CD4-positive, alpha-beta T cell (primary cell): Measurements from ENCODE around the gene HELB. TPM values are rescaled to one million over a fixed set of nuclear protein-coding genes. Genes with fewer than 3 reads are reported as not detected.

ENCODE experiments used
- ATAC-seq: fragments of 200-7000 bp; cut with Tn5 transposase; one replicate; pipeline ENCODE4 v1.10.0; 2022; ENCODE audit warnings: mild to moderate bottlenecking; ENCODE audit not compliant: poor library complexity
- CTCF ChIA-PET: fragments of 350-600 bp; sonication (Branson Sonifier 250); formaldehyde crosslinking; loops from one replicate; lab custom pipeline; 2021; ENCODE audit warnings: antibody characterized with exemption, inconsistent platforms; lab: Charles Lee
- POLR2A ChIA-PET: fragments of 350-600 bp; sonication (Branson Sonifier 250); formaldehyde crosslinking; loops from one replicate; lab custom pipeline; 2021; ENCODE audit warnings: antibody characterized with exemption, inconsistent platforms; lab: Charles Lee
- DNase-seq, 14 experiments: peaks; one replicate each; pipeline ENCODE4 v3.0.0-alpha.2; 2013 to 2020; ENCODE audit warnings: mixed read lengths in 2 of 14
- H3K27ac ChIP-seq, 2 donors: one replicate each; pipeline versions ENCODE4 v1.5.1 to v1.7.0; 2013; ENCODE audit warnings: low read length in 2 of 2, low read depth in 1 of 2, mild to moderate bottlenecking in 1 of 2
- H3K27me3 ChIP-seq, 2 experiments: 1 replicate in 1 of 2; 2 replicates in 1 of 2; pipeline versions ENCODE4 v1.6.1 to v1.7.0; 2013; ENCODE audit warnings: low read length in 2 of 2, control low read depth in 1 of 2, mild to moderate bottlenecking in 1 of 2, moderate library complexity in 1 of 2; ENCODE audit not compliant: insufficient read depth in 2 of 2, control insufficient read depth in 1 of 2
- H3K36me3 ChIP-seq: one replicate; pipeline ENCODE4 v1.6.1; 2013; ENCODE audit warnings: low read length, control low read depth; ENCODE audit not compliant: insufficient read depth
- H3K4me1 ChIP-seq: one replicate; pipeline ENCODE4 v1.6.1; 2013; ENCODE audit warnings: low read length, control low read depth; ENCODE audit not compliant: insufficient read depth
- H3K4me3 ChIP-seq: one replicate; pipeline ENCODE4 v1.5.1; 2013; ENCODE audit warnings: mild to moderate bottlenecking, low read length, moderate library complexity
- H3K9me3 ChIP-seq, 2 experiments: 1 replicate in 1 of 2; 2 replicates in 1 of 2; pipeline versions ENCODE4 v1.6.1 to v1.7.0; 2013; ENCODE audit warnings: low read length in 2 of 2, mild to moderate bottlenecking in 2 of 2, control low read depth in 1 of 2, moderate library complexity in 1 of 2; ENCODE audit not compliant: control insufficient read depth in 1 of 2, insufficient read depth in 1 of 2
- H3K27ac Mint-ChIP-seq: one replicate; pipeline ENCODE4 v1.8.0; 2020; ENCODE audit warnings: mixed read lengths
- H3K27me3 Mint-ChIP-seq: one replicate; pipeline ENCODE4 v1.8.0; 2021; ENCODE audit warnings: mixed read lengths
- H3K36me3 Mint-ChIP-seq: one replicate; pipeline ENCODE4 v1.8.0; 2021; ENCODE audit warnings: low read depth, mixed read lengths
- H3K4me1 Mint-ChIP-seq: one replicate; pipeline ENCODE4 v1.8.0; 2021; ENCODE audit warnings: low read depth, mixed read lengths
- H3K4me3 Mint-ChIP-seq: one replicate; pipeline ENCODE4 v1.8.0; 2020; ENCODE audit warnings: mild to moderate bottlenecking, mixed read lengths
- H3K9me3 Mint-ChIP-seq: one replicate; pipeline ENCODE4 v1.8.0; 2020; ENCODE audit warnings: mixed read lengths
- CTCF ChIP-seq: fragments of 200-600 bp; IDR thresholded peaks from one replicate; pipeline ENCODE4 v1.8.0; 2022; ENCODE audit warnings: antibody characterized with exemption, mild to moderate bottlenecking
- intact Hi-C, 2 experiments: fragments of 100-400 bp; cut with DNase I in 1 of 2; cut with micrococcal nuclease in 1 of 2; formaldehyde crosslinking; loops; one replicate each; pipeline versions ENCODE4 v1.15.1 to v1.9.0; 2023 to 2025; cut with DNase I, micrococcal nuclease
- total RNA-seq, 174 experiments: library from RNA in 2 of 174; stranded (reverse) in 2 of 174; gene quantifications; one replicate each; pipeline ENCODE4 v1.2.3 and lab custom pipeline; 2021 to 2026

HELB gene
- total RNA-seq, 2 experiments from 2014 or later = 33.8 to 35.8 TPM

- no peak overlapping the region for H3K4me3 Mint-ChIP-seq
- DNase-seq (no peak), ATAC-seq (no peak)
- no peak for TF ChIP-seq CTCF
- Histone ChIP-seq H3K9me3 (no peaks in the 10 kb centered on the region), H3K4me1 (peaks cover 22% of the 10 kb centered on the region), H3K4me3 (no peak overlapping the region), H3K27me3 (no peaks in the 10 kb centered on the region), H3K36me3 (no peaks in the 10 kb centered on the region), H3K27ac (no peak overlapping the region)
- H3K27ac Mint-ChIP-seq = no peak overlapping the region
- no peaks in the 10 kb centered on the region for H3K9me3 Mint-ChIP-seq
- H3K36me3 Mint-ChIP-seq = no peaks in the 10 kb centered on the region
- intact Hi-C loops = loop anchor here in 1 of 2 experiments (10.0 kb wide), 1 partner anchor 72 kb away; no protein-coding TSS in a partner anchor
- CTCF ChIA-PET = interaction anchor here (0.9 to 1.9 kb wide), 3 partner anchors 24 to 42 kb away, joined by 3 to 5 read pairs (median 4); no protein-coding TSS in a partner anchor
- H3K27me3 Mint-ChIP-seq = no peaks in the 10 kb centered on the region
- peaks cover 11% of the 10 kb centered on the region for H3K4me1 Mint-ChIP-seq
- POLR2A ChIA-PET = interaction anchor here (0.9 to 3.0 kb wide), 2 partner anchors 15 to 30 kb away, joined by 3 to 12 read pairs; partner anchors contain the start of gene HELB
Measured at GRCh38 chr12:66272650-66273049, 29.6 kb upstream of the HELB start.

- peaks cover 17% of the 10 kb centered on the region for H3K4me1 ChIP-seq
- no peaks in the 10 kb centered on the region for H3K9me3 ChIP-seq
- H3K4me3 ChIP-seq = no peak overlapping the region
- Mint-ChIP-seq H3K4me3 (no peak overlapping the region), H3K9me3 (no peaks in the 10 kb centered on the region), H3K27me3 (no peaks in the 10 kb centered on the region), H3K36me3 (no peaks in the 10 kb centered on the region), H3K27ac (no peak overlapping the region), H3K4me1 (peaks cover 14% of the 10 kb centered on the region)
- no peak overlapping the region for H3K27ac ChIP-seq
- CTCF ChIA-PET = interaction anchor here (0.7 to 1.9 kb wide), 3 partner anchors 12 to 42 kb away, joined by 3 to 5 read pairs (median 3); no protein-coding TSS in a partner anchor
- POLR2A ChIA-PET = interaction anchor here (0.9 to 3.0 kb wide), 2 partner anchors 15 to 29 kb away, joined by 3 to 12 read pairs; partner anchors contain the start of gene HELB
- H3K36me3 ChIP-seq = no peaks in the 10 kb centered on the region
- no peak for ATAC-seq
- TF ChIP-seq CTCF = no peak
- intact Hi-C loops = loop anchor here in 1 of 2 experiments (10.0 kb wide), 1 partner anchor 72 kb away; no protein-coding TSS in a partner anchor
- H3K27me3 ChIP-seq = no peaks in the 10 kb centered on the region
- no peak for DNase-seq
Measured at GRCh38 chr12:66273147-66273546, 29.1 kb upstream of the HELB start.

GRCh38 chr12:66275040-66275439 lies 27.3 kb upstream of the HELB start:
- no peaks in the 10 kb centered on the region for H3K27me3 Mint-ChIP-seq
- peaks cover 33% of the 10 kb centered on the region for H3K4me1 Mint-ChIP-seq
- DNase-seq (no peak), ATAC-seq (no peak)
- H3K36me3 Mint-ChIP-seq = no peaks in the 10 kb centered on the region
- no peak overlapping the region for H3K4me3 Mint-ChIP-seq
- ChIA-PET CTCF (no interaction called here), POLR2A (interaction anchor here (3.0 kb wide), 1 partner anchor 13 kb away, joined by 12 read pairs; no protein-coding TSS in a partner anchor)
- no peaks in the 10 kb centered on the region for H3K9me3 Mint-ChIP-seq
- Histone ChIP-seq H3K4me3 (no peak overlapping the region), H3K27me3 (no peaks in the 10 kb centered on the region), H3K36me3 (no peaks in the 10 kb centered on the region), H3K27ac (no peak overlapping the region), H3K9me3 (no peaks in the 10 kb centered on the region), H3K4me1 (peaks cover 13% of the 10 kb centered on the region)
- intact Hi-C loops = loop anchor here in 1 of 2 experiments (5.0 to 10.0 kb wide), 3 partner anchors 37 to 417 kb away; no protein-coding TSS in a partner anchor
- no peak overlapping the region for H3K27ac Mint-ChIP-seq
- TF ChIP-seq CTCF = no peak
